ENCODE results near the gene MAGED1. TPM values are rescaled to one million over a fixed set of nuclear protein-coding genes. Genes with fewer than 3 reads are reported as not detected.
"Not testable (repeated sequence)": the region's sequence is repeated elsewhere in the genome, so short reads cannot be mapped to it uniquely, and the experiment has no call there.

The MAGED1 gene
- total RNA-seq, 1 experiment from 2014 or later: 128 TPM

DNA sequence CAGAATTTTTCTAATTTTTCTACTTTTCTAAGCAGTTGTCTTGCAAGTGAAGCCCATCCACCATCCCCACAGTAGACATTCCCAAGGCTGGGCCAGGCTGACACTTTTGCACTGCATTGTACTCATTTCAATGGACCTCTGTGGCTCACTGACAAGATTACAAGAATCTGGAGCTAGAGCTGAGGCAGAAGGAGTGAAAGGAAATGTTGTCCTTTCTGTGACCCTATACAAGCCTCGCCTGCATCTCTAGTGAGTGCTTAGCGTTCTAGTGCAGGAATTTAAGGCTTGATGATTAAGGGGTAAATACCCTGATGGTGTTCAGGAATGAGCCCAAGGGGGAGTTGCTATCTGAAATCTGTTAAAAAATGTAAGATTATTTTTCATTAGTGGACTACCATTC, 6.3 kb downstream of the MAGED1 start:
- DNase-seq: no peak
- BruUV-seq (replicated peaks): no TSS peak
- no peak overlapping the region for H3K9ac ChIP-seq (ENCODE audit: low read length)
- H3K4me3 ChIP-seq (ENCODE audit: low read length): no peak overlapping the region
- intact Hi-C loops (cut with micrococcal nuclease): no loop called here
- no peaks in the 10 kb centered on the region; the same call in 1 of the 2 replicates for H3K36me3 ChIP-seq (ENCODE audit: low read depth, low read length)
- no peak overlapping the region for H3K4me2 ChIP-seq (ENCODE audit: low read length)
- peaks cover 11% of the 10 kb centered on the region; the same call in 1 of the 2 replicates for H3K79me2 ChIP-seq (ENCODE audit: low read length)
- no peaks in the 10 kb centered on the region for H4K20me1 ChIP-seq (ENCODE audit: low read length)
- ChIA-PET CTCF (no interaction called here), POLR2A (ENCODE audit: unreplicated experiment) (no interaction called here)
- ATAC-seq: no peak
- no peaks in the 10 kb centered on the region for H3K27me3 ChIP-seq (ENCODE audit: low read length)
- H3K9me3 ChIP-seq (ENCODE audit: low read length): no peaks in the 10 kb centered on the region
- no peak overlapping the region for H3K27ac ChIP-seq (ENCODE audit: low read length)
- no peaks in the 10 kb centered on the region for H3F3A ChIP-seq (ENCODE audit: low read length, unreplicated experiment)
- TF ChIP-seq EZH2phosphoT487 (IDR thresholded peaks at IDR 0.05; ENCODE audit: borderline replicate concordance, low read length): no peak
- TF ChIP-seq EZH2 (IDR thresholded peaks at IDR 0.05; ENCODE audit: low read length, unreplicated experiment): no peak
- TF ChIP-seq, protein P1, sequence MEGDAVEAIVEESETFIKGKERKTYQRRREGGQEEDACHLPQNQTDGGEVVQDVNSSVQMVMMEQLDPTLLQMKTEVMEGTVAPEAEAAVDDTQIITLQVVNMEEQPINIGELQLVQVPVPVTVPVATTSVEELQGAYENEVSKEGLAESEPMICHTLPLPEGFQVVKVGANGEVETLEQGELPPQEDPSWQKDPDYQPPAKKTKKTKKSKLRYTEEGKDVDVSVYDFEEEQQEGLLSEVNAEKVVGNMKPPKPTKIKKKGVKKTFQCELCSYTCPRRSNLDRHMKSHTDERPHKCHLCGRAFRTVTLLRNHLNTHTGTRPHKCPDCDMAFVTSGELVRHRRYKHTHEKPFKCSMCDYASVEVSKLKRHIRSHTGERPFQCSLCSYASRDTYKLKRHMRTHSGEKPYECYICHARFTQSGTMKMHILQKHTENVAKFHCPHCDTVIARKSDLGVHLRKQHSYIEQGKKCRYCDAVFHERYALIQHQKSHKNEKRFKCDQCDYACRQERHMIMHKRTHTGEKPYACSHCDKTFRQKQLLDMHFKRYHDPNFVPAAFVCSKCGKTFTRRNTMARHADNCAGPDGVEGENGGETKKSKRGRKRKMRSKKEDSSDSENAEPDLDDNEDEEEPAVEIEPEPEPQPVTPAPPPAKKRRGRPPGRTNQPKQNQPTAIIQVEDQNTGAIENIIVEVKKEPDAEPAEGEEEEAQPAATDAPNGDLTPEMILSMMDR (conservative IDR thresholded peaks at IDR 0.05; ENCODE audit: low read depth, low read length): no peak
- no peak overlapping the region for H2AFZ ChIP-seq (ENCODE audit: low read length)
- peaks cover 5% of the 10 kb centered on the region; the same call in 1 of the 2 replicates for H3K4me1 ChIP-seq (ENCODE audit: insufficient read depth, low read length)
- no peaks in the 10 kb centered on the region for H3K9me2 ChIP-seq (replicated peaks; ENCODE audit: low read length)

- no peak for TF ChIP-seq EZH2phosphoT487 (IDR thresholded peaks at IDR 0.05; ENCODE audit: borderline replicate concordance, low read length)
- ChIA-PET CTCF (no interaction called here), POLR2A (ENCODE audit: unreplicated experiment) (no interaction called here)
- no peak overlapping the region for H3K27ac ChIP-seq (ENCODE audit: low read length)
- no peaks in the 10 kb centered on the region for H3K79me2 ChIP-seq (ENCODE audit: low read length)
- no peaks in the 10 kb centered on the region for H3K9me2 ChIP-seq (replicated peaks; ENCODE audit: low read length)
- no peak overlapping the region for H3K4me2 ChIP-seq (ENCODE audit: low read length)
- no TSS peak for BruUV-seq (replicated peaks)
- no peak overlapping the region for H3K9ac ChIP-seq (ENCODE audit: low read length)
- intact Hi-C loops (cut with micrococcal nuclease): no loop called here
- H3K4me1 ChIP-seq (ENCODE audit: insufficient read depth, low read length): no peaks in the 10 kb centered on the region
- no peak overlapping the region for H3K4me3 ChIP-seq (ENCODE audit: low read length)
- H3K36me3 ChIP-seq (ENCODE audit: low read depth, low read length): no peaks in the 10 kb centered on the region; the same call in 1 of the 2 replicates
- no peak for DNase-seq
- H4K20me1 ChIP-seq (ENCODE audit: low read length): no peaks in the 10 kb centered on the region
- no peak; the same call in 1 of the 2 replicates for ATAC-seq
- H3K27me3 ChIP-seq (ENCODE audit: low read length): no peaks in the 10 kb centered on the region
- no peak overlapping the region for H2AFZ ChIP-seq (ENCODE audit: low read length)
- no peaks in the 10 kb centered on the region for H3F3A ChIP-seq (ENCODE audit: low read length, unreplicated experiment)
- H3K9me3 ChIP-seq (ENCODE audit: low read length): no peaks in the 10 kb centered on the region
Observed at GRCh38 chrX:51902510-51903050, 9.2 kb downstream of the MAGED1 start.

DNA sequence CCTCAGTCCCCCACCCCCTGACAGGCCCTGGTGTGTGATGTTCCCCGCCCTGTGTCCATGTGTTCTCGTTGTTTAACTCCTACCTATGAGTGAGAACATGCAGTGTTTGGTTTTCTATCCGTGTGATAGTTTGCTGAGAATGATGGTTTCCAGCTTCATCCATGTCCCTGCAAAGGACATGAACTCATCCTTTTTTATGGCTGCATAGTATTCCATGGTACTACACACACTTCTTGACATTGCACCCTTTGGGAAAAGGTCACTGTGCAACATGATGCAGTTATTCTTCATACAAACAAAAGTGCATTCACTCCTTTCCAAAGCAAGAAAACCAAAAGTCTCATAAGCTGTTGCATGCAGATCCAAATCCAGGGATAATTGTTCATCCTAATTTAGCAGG, 11.7 kb downstream of the MAGED1 start:
- H3K4me1 ChIP-seq (ENCODE audit: insufficient read depth, low read length); H3K9me2 ChIP-seq (replicated peaks; ENCODE audit: low read length); BruUV-seq (replicated peaks); ATAC-seq; H3K4me2 ChIP-seq (ENCODE audit: low read length); H4K20me1 ChIP-seq (ENCODE audit: low read length); H3K27ac ChIP-seq (ENCODE audit: low read length); intact Hi-C loops (cut with micrococcal nuclease); H3F3A ChIP-seq (ENCODE audit: low read length, unreplicated experiment); H3K27me3 ChIP-seq (ENCODE audit: low read length); DNase-seq; H3K9ac ChIP-seq (ENCODE audit: low read length); H3K9me3 ChIP-seq (ENCODE audit: low read length); H3K4me3 ChIP-seq (ENCODE audit: low read length); H3K79me2 ChIP-seq (ENCODE audit: low read length); H2AFZ ChIP-seq (ENCODE audit: low read length); POLR2A ChIA-PET (ENCODE audit: unreplicated experiment); CTCF ChIA-PET; H3K36me3 ChIP-seq (ENCODE audit: low read depth, low read length): not testable (repeated sequence)

GRCh38 chrX:51905711-51906110, 12.3 kb downstream of the MAGED1 start:
- Histone ChIP-seq H3K27ac (ENCODE audit: low read length) (no peak overlapping the region), H3K9me3 (ENCODE audit: low read length) (no peaks in the 10 kb centered on the region), H3K79me2 (ENCODE audit: low read length) (no peaks in the 10 kb centered on the region), H3F3A (ENCODE audit: low read length, unreplicated experiment) (no peaks in the 10 kb centered on the region), H4K20me1 (ENCODE audit: low read length) (no peaks in the 10 kb centered on the region), H3K36me3 (ENCODE audit: low read depth, low read length) (no peaks in the 10 kb centered on the region; the same call in 1 of the 2 replicates), H3K9me2 (replicated peaks; ENCODE audit: low read length) (no peaks in the 10 kb centered on the region), H3K9ac (ENCODE audit: low read length) (no peak overlapping the region), H2AFZ (ENCODE audit: low read length) (no peak overlapping the region), H3K27me3 (ENCODE audit: low read length) (no peaks in the 10 kb centered on the region), H3K4me2 (ENCODE audit: low read length) (no peak overlapping the region), H3K4me1 (ENCODE audit: insufficient read depth, low read length) (no peaks in the 10 kb centered on the region), H3K4me3 (ENCODE audit: low read length) (no peak overlapping the region)
- no TSS peak for BruUV-seq (replicated peaks)
- DNase-seq: no peak
- intact Hi-C loops (cut with micrococcal nuclease): no loop called here
- ChIA-PET POLR2A (ENCODE audit: unreplicated experiment) (no interaction called here), CTCF (no interaction called here)
- no peak for TF ChIP-seq EZH2 (IDR thresholded peaks at IDR 0.05; ENCODE audit: low read length, unreplicated experiment)
- TF ChIP-seq, protein P1 (conservative IDR thresholded peaks at IDR 0.05; ENCODE audit: low read depth, low read length): no peak
- no peak for TF ChIP-seq EZH2phosphoT487 (IDR thresholded peaks at IDR 0.05; ENCODE audit: borderline replicate concordance, low read length)
- ATAC-seq: no peak
